Measurements from ENCODE around the gene CARD19.

Gene CARD19

GRCh38 chr9:93079371-93079770 lies 16.6 kb upstream of the CARD19 start:
- Histone ChIP-seq H3K36me3 (ENCODE audit: control insufficient read depth in 1 of 2, insufficient read depth in 2 of 2, low read length in 2 of 2) (peaks cover 0 to 11% of the 10 kb centered on the region in 2 donors), H3K27me3 (ENCODE audit: control insufficient read depth in 1 of 2, insufficient read depth in 2 of 2, low read length in 2 of 2) (no peaks in the 10 kb centered on the region), H3K4me1 (ENCODE audit: control insufficient read depth in 1 of 2, insufficient read depth in 2 of 2, low read length in 2 of 2) (peaks cover 0 to 3% of the 10 kb centered on the region in 2 donors), H3K4me3 (ENCODE audit: low read depth in 1 of 2, low read length in 2 of 2) (no peak overlapping the region), H3K9me3 (ENCODE audit: control insufficient read depth in 1 of 2, low read length in 2 of 2) (no peaks in the 10 kb centered on the region), H3K27ac (ENCODE audit: low read depth, low read length) (no peak overlapping the region), H3K9ac (ENCODE audit: low read depth in 1 of 2, low read length in 2 of 2) (no peak overlapping the region)

DNA sequence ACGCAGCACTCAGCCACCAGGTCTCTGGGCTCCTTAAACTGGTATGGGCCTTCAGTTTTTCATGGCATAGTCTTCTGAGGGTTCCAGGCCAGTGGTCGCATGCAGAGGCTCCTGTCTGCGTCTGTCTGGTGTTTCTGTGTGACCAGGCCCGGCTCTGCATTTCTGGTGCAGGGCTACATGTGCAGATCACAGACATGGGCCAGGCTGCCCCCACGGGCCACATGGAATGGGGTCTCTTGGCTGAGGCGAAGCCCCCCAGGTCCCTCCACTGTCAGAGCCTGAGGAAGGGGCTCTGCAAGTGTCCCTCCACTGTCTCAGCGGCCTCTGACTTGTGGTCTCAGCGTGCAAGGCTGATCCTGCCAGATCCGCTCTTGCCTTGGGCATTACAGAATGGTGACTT lies 15.6 kb upstream of the CARD19 start:
- Histone ChIP-seq H3K4me3 (ENCODE audit: low read depth in 1 of 2, low read length in 2 of 2) (no peak overlapping the region), H3K27ac (ENCODE audit: low read depth, low read length) (no peak overlapping the region), H3K9me3 (ENCODE audit: control insufficient read depth in 1 of 2, low read length in 2 of 2) (no peaks in the 10 kb centered on the region), H3K4me1 (ENCODE audit: control insufficient read depth in 1 of 2, insufficient read depth in 2 of 2, low read length in 2 of 2) (peaks cover 0 to 3% of the 10 kb centered on the region in 2 donors), H3K27me3 (ENCODE audit: control insufficient read depth in 1 of 2, insufficient read depth in 2 of 2, low read length in 2 of 2) (no peaks in the 10 kb centered on the region), H3K9ac (ENCODE audit: low read depth in 1 of 2, low read length in 2 of 2) (no peak overlapping the region), H3K36me3 (ENCODE audit: control insufficient read depth in 1 of 2, insufficient read depth in 2 of 2, low read length in 2 of 2) (peaks cover 0 to 16% of the 10 kb centered on the region in 2 donors)

GRCh38 chr9:93081081-93081529 lies 14.9 kb upstream of the CARD19 start:
- H3K9ac ChIP-seq (ENCODE audit: low read depth in 1 of 2, low read length in 2 of 2) = no peak overlapping the region
- H3K27me3 ChIP-seq (ENCODE audit: control insufficient read depth in 1 of 2, insufficient read depth in 2 of 2, low read length in 2 of 2) = no peaks in the 10 kb centered on the region
- peaks cover 0 to 20% of the 10 kb centered on the region in 2 donors for H3K36me3 ChIP-seq (ENCODE audit: control insufficient read depth in 1 of 2, insufficient read depth in 2 of 2, low read length in 2 of 2)
- H3K4me3 ChIP-seq (ENCODE audit: low read depth in 1 of 2, low read length in 2 of 2) = no peak overlapping the region
- H3K9me3 ChIP-seq (ENCODE audit: control insufficient read depth in 1 of 2, low read length in 2 of 2) = no peaks in the 10 kb centered on the region
- H3K27ac ChIP-seq (ENCODE audit: low read depth, low read length) = no peak overlapping the region
- peaks cover 0 to 3% of the 10 kb centered on the region in 2 donors for H3K4me1 ChIP-seq (ENCODE audit: control insufficient read depth in 1 of 2, insufficient read depth in 2 of 2, low read length in 2 of 2)

DNA sequence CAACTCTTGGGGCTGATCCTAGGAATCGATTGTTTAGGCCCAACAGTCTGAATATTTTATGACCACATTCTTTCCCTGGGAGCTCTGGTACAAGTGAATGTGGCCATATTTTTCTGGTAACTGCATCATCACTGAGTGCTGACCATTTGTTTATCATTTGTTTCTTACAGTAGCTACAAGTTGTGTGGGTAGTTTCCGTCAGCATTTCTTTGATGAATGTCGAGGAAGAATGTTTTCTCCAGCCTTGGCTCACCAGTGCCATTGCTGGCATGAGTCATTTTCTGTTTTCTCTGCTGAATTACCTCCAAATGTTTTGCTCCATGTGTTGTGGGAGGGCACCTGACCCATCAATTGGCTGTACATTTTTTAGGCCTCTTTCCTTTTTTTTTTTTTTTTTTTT lies 14.1 kb upstream of the CARD19 start:
- Histone ChIP-seq H3K27me3 (ENCODE audit: control insufficient read depth in 1 of 2, insufficient read depth in 2 of 2, low read length in 2 of 2) (no peaks in the 10 kb centered on the region), H3K9ac (ENCODE audit: low read depth in 1 of 2, low read length in 2 of 2) (no peak overlapping the region), H3K4me1 (ENCODE audit: control insufficient read depth in 1 of 2, insufficient read depth in 2 of 2, low read length in 2 of 2) (peaks cover 3 to 4% of the 10 kb centered on the region in 2 donors), H3K9me3 (ENCODE audit: control insufficient read depth in 1 of 2, low read length in 2 of 2) (no peaks in the 10 kb centered on the region), H3K27ac (ENCODE audit: low read depth, low read length) (no peak overlapping the region), H3K36me3 (ENCODE audit: control insufficient read depth in 1 of 2, insufficient read depth in 2 of 2, low read length in 2 of 2) (peaks cover 0 to 20% of the 10 kb centered on the region in 2 donors), H3K4me3 (ENCODE audit: low read depth in 1 of 2, low read length in 2 of 2) (no peak overlapping the region)

DNA sequence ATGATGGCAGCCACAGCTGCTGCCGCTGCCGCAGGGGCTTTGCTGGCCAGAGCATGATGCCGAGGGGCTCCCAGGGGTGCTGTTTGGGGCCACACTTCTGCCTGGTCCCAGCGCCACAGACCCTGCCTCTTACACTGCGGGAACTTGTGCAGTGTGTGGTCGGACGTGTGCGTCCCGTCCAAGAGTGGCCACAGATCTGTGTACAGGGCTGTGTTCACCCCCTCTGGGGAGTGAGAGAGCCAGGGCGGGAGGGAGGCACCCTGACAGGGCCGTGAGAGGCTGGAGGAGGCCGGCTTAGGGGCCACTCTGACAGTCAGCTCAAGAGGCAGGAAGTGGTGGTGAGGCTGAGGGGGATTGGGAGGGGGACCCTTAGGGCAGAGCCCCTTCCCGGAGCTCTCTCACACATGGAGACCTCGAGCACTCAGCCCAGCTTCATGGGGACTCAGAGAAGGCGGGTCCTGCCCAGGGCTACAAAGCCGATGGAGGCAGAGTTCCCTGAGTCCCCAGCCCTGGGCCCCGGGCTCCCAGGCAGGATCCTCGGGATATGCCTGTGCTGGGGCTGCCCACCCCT lies 13.1 kb upstream of the CARD19 start:
- peaks cover 0 to 20% of the 10 kb centered on the region in 2 donors for H3K36me3 ChIP-seq (ENCODE audit: control insufficient read depth in 1 of 2, insufficient read depth in 2 of 2, low read length in 2 of 2)

DNA sequence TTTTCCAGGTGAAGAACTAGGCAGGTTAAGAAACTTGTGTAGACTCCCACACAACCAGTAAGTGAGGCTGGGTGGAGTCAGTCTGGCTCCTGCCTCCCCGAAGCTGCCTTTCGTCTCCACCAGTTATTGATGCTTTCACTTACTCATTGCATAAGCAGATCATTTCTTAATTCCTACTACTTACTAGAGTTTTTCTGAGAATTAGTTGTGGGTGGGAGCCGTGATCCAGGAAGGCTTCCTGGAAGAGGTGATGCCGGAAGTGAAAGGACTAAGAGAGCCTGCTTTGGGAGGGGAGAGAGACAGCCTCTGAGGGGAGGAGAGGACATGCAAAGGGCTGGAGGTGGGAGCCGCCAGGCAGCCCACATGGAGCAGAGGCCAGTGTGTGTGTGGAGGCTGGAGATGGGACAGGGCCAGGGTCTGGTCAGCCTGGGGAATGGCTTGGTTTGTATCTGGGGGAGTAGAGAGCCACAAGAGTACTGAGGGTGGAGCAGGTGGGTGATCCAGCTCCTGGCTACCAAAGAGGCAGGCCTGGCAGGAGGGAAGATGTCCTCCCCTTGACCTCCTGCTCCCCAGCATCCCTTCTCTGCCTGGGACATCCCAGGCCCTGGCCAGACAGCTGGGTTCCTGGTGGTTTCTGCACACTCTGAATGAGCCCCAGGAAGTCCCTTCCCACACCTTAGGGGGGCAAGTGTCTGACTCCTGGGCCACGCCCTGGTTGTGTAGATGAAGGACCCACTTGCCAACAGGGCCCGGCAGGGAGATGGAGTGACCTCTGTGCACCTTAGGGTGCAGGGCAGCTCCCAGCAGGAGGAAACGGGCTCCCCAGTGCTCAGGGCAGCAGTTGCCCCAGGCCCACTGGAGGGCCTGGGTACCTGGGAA lies 12.2 kb upstream of the CARD19 start:
- H3K27ac ChIP-seq (ENCODE audit: low read depth, low read length) = no peak overlapping the region

More for the DNA sequence above, 13.1 kb upstream of the CARD19 start:
- H3K9ac ChIP-seq (ENCODE audit: low read depth in 1 of 2, low read length in 2 of 2) = no peak overlapping the region
- no peaks in the 10 kb centered on the region for H3K27me3 ChIP-seq (ENCODE audit: control insufficient read depth in 1 of 2, insufficient read depth in 2 of 2, low read length in 2 of 2)
- H3K4me1 ChIP-seq (ENCODE audit: control insufficient read depth in 1 of 2, insufficient read depth in 2 of 2, low read length in 2 of 2) = peaks cover 3 to 4% of the 10 kb centered on the region in 2 donors
- no peak overlapping the region for H3K4me3 ChIP-seq (ENCODE audit: low read depth in 1 of 2, low read length in 2 of 2)
- H3K27ac ChIP-seq (ENCODE audit: low read depth, low read length) = no peak overlapping the region
- no peaks in the 10 kb centered on the region for H3K9me3 ChIP-seq (ENCODE audit: control insufficient read depth in 1 of 2, low read length in 2 of 2)

GRCh38 chr9:93084471-93084881 lies 11.5 kb upstream of the CARD19 start:
- H3K36me3 ChIP-seq (ENCODE audit: control insufficient read depth in 1 of 2, insufficient read depth in 2 of 2, low read length in 2 of 2) = peaks cover 0 to 16% of the 10 kb centered on the region in 2 donors
- H3K9me3 ChIP-seq (ENCODE audit: control insufficient read depth in 1 of 2, low read length in 2 of 2) = no peaks in the 10 kb centered on the region
- H3K27me3 ChIP-seq (ENCODE audit: control insufficient read depth in 1 of 2, insufficient read depth in 2 of 2, low read length in 2 of 2) = no peaks in the 10 kb centered on the region

More for the DNA sequence above, 12.2 kb upstream of the CARD19 start:
- Histone ChIP-seq H3K36me3 (ENCODE audit: control insufficient read depth in 1 of 2, insufficient read depth in 2 of 2, low read length in 2 of 2) (peaks cover 0 to 20% of the 10 kb centered on the region in 2 donors), H3K4me3 (ENCODE audit: low read depth in 1 of 2, low read length in 2 of 2) (no peak overlapping the region), H3K4me1 (ENCODE audit: control insufficient read depth in 1 of 2, insufficient read depth in 2 of 2, low read length in 2 of 2) (peaks cover 3 to 4% of the 10 kb centered on the region in 2 donors), H3K9me3 (ENCODE audit: control insufficient read depth in 1 of 2, low read length in 2 of 2) (no peaks in the 10 kb centered on the region), H3K27me3 (ENCODE audit: control insufficient read depth in 1 of 2, insufficient read depth in 2 of 2, low read length in 2 of 2) (no peaks in the 10 kb centered on the region), H3K9ac (ENCODE audit: low read depth in 1 of 2, low read length in 2 of 2) (no peak overlapping the region)

GRCh38 chr9:93085676-93086075 lies 10.3 kb upstream of the CARD19 start:
- Histone ChIP-seq H3K9ac (ENCODE audit: low read depth in 1 of 2, low read length in 2 of 2) (no peak overlapping the region), H3K27ac (ENCODE audit: low read depth, low read length) (no peak overlapping the region), H3K9me3 (ENCODE audit: control insufficient read depth in 1 of 2, low read length in 2 of 2) (no peaks in the 10 kb centered on the region), H3K4me3 (ENCODE audit: low read depth in 1 of 2, low read length in 2 of 2) (no peak overlapping the region), H3K4me1 (ENCODE audit: control insufficient read depth in 1 of 2, insufficient read depth in 2 of 2, low read length in 2 of 2) (peaks cover 3 to 4% of the 10 kb centered on the region in 2 donors), H3K27me3 (ENCODE audit: control insufficient read depth in 1 of 2, insufficient read depth in 2 of 2, low read length in 2 of 2) (no peaks in the 10 kb centered on the region), H3K36me3 (ENCODE audit: control insufficient read depth in 1 of 2, insufficient read depth in 2 of 2, low read length in 2 of 2) (peaks cover 0 to 14% of the 10 kb centered on the region in 2 donors)

More at GRCh38 chr9:93084471-93084881, 11.5 kb upstream of the CARD19 start:
- no peak overlapping the region for H3K9ac ChIP-seq (ENCODE audit: low read depth in 1 of 2, low read length in 2 of 2)
- no peak overlapping the region for H3K4me3 ChIP-seq (ENCODE audit: low read depth in 1 of 2, low read length in 2 of 2)
- peaks cover 3 to 4% of the 10 kb centered on the region in 2 donors for H3K4me1 ChIP-seq (ENCODE audit: control insufficient read depth in 1 of 2, insufficient read depth in 2 of 2, low read length in 2 of 2)
- H3K27ac ChIP-seq (ENCODE audit: low read depth, low read length) = no peak overlapping the region

DNA sequence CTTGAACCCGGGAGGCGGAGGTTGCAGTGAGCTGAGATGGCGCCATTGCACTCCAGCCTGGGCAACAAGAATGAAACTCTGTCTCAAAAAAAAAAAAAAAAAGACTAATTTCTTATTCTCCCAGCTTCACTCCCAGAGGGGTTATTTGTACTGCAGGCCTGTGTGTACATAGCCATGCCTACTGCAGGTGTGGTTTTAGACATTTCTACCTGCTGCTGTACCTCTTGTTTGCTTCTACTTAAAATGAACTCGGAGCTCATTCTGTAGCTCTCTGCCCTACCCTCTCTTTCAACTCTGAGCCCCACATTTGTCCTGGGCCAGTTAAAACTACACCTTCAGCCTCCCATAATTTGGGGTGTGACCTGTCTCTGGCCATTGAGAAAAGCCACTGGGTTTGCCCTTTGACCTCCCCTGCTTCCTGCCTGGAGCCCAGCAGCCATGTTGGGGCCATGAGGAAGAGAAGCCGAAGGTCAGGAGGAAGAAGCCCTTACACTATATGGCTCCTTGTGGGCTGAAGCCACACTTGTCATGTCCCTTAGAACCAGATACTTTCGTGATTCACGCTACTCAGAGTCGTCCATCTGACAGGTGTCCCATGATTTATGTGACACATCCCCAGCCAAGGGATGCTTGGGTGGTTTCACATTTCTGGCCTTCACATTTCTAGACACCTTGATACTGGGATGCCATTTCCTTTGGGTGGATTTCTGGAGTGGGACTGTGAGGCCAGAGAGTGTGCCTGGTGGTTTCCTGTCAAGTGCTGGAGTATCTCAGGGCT lies 9.4 kb upstream of the CARD19 start:
- Histone ChIP-seq H3K9me3 (ENCODE audit: control insufficient read depth in 1 of 2, low read length in 2 of 2) (no peaks in the 10 kb centered on the region), H3K27me3 (ENCODE audit: control insufficient read depth in 1 of 2, insufficient read depth in 2 of 2, low read length in 2 of 2) (no peaks in the 10 kb centered on the region), H3K4me1 (ENCODE audit: control insufficient read depth in 1 of 2, insufficient read depth in 2 of 2, low read length in 2 of 2) (peaks cover 3 to 4% of the 10 kb centered on the region in 2 donors), H3K4me3 (ENCODE audit: low read depth in 1 of 2, low read length in 2 of 2) (no peak overlapping the region), H3K9ac (ENCODE audit: low read depth in 1 of 2, low read length in 2 of 2) (no peak overlapping the region), H3K36me3 (ENCODE audit: control insufficient read depth in 1 of 2, insufficient read depth in 2 of 2, low read length in 2 of 2) (peaks cover 0 to 9% of the 10 kb centered on the region in 2 donors), H3K27ac (ENCODE audit: low read depth, low read length) (no peak overlapping the region)

Measured in duodenal mucosa (tissue), 2 donors.